GM19372 (cell line): Measurements from ENCODE around the gene NIN.
"Not testable (repeated sequence)": the region's sequence is repeated elsewhere in the genome, so short reads cannot be mapped to it uniquely, and the experiment has no call there.

ENCODE experiments used
- ATAC-seq: cut with Tn5 transposase; IDR thresholded peaks from one replicate; pipeline ENCODE4 v1.9.1; 2021; ENCODE audit warnings: mild to moderate bottlenecking, low read depth, moderate library complexity; ENCODE audit not compliant: unreplicated experiment

NIN gene

DNA sequence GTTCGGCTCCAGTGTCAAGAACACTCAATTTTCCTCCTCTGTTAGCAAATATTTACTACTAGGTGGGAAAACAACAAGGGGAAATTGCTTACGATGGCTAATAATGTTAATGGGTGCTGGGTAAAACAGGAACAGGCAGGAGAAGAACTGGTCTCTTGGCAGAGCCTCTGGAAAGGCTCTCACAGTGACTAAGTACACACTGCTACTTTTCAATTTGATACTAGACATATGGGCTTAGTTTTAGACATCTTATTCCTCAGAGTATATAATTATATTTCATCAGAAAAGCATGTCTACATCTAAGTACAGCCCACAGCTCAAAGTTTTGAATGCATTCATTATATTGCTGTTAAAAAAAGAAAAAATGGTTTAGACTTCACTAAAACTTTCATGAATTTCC lies 97.5 kb downstream of the NIN start:
- no peak for ATAC-seq

DNA sequence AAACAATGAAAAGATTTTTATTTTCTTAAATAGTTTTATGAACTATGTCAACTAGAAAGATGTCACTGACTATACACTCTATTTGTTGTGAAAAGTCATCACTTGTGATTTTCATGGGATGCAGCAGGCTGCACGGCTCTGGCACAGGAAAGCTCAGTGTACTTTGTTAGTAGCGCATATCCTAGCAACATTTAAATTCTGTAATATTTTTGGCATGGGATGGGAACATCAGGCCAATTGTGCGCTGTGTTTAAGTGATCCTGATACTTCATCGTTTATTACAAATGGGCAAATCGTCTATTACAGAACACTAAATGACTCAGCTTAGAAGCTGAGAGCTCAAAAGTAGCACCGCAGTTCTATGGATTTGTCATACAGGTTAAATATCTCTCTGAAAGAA lies 102.1 kb downstream of the NIN start:
- no peak for ATAC-seq

- no peak for ATAC-seq
Measured at GRCh38 chr14:50726372-50727107, 104.4 kb downstream of the NIN start.

- no peak for ATAC-seq
Measured at GRCh38 chr14:50725761-50726160, 105.2 kb downstream of the NIN start.

- ATAC-seq, result no peak
Measured at GRCh38 chr14:50719911-50720759, 110.8 kb downstream of the NIN start.

- no peak for ATAC-seq
Measured at GRCh38 chr14:50718949-50719348, 112.0 kb downstream of the NIN start.

DNA sequence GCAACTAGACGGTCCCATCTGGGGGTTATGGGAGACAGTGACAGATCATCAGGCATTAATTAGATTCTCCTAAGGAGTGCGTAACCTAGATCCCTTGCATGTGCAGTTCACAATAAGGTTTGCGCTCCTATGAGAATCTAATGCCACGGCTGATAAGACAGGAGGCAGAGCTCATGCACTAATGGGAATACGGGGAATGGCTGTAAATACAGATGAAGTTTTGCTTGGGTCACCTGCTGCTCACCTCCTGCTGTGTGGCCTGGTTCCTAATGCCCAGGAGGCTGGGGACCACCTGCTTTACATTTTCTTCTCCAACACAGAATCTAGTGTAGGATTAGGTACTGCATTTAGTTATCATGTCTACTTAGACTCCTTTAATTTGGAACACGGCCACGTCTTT lies 113.2 kb downstream of the NIN start:
- no peak for ATAC-seq

- ATAC-seq, result no peak
Measured at GRCh38 chr14:50714450-50715073, 116.4 kb downstream of the NIN start.

- no peak for ATAC-seq
Measured at GRCh38 chr14:50711043-50711442, 119.9 kb downstream of the NIN start.

DNA sequence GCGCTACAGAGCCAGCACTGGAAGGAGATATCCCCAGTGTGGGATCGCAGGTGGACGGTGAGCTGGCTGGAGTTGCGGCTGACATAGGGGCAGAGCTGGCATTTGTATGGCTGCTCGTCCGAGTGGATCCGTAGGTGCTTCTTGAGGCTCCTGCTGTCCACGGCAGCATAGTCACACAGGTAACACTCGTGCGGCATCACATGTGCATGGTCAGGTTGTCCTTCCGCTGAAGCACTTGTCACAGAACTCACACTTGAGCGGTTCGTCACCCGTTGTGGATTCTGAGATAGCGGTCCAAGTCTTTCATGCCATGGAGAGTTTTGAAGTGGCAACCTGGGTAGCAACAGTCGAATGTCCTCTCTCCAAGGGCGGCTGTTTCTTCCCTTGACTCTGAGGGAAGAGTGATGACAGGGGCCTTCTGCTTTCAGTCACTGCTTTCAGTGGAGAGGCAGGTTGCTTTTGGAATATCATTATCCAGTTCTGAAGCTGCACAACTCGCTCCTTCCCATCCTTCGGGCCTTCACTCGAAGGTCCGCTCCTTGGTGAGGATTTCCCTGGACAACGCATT lies 125.9 kb downstream of the NIN start:
- no peak for ATAC-seq

DNA sequence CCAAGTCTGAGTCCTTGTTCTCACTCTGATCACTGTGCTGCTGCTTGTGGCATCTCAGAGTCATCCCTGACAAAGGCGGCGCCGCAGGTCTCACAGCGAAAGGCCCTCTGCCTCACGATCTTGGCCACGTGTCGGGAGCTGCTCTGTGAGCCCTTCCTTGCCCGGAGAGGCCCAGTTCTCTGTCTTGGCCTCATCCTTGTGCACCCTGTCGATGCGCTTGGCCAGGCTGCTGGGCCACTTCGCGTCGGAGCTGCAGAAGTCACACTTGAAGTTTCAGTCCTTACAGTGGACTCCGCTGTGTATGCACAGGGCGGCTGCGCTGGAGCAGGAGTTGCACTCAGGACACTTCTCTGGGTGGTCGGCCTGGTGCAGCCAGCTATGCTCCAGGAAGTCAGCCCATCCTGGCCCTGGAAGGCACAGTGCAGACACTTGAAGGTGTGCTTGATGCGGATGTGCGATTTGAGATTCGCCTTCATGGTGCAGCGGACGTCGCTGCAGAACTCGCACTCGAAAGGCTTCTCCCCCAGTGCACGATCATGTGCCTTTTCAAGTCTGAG lies 126.4 kb downstream of the NIN start:
- no peak for ATAC-seq

- ATAC-seq, result no peak
Measured at GRCh38 chr14:50697659-50698290, 133.2 kb downstream of the NIN start.

DNA sequence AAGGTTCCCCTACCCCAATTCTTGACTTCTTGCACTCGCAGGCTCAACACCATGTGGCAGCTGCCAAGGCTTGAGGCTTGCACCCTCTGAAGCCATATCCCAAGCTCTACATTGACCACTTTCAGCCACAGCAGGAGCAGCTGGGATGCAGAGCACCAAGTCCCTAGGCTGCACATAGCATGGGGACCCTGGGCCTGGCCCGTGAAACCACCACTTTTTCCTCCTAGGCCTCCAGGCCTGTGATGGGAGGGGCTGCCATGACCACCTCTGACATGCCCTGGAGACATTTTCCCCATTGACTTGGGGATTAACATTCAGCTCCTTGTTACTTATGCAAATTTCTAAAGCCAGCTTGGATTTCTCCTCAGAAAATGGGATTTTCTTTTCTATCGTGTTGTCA lies 136.7 kb downstream of the NIN start:
- ATAC-seq, result not testable (repeated sequence)

- ATAC-seq, result no peak
Measured at GRCh38 chr14:50688875-50689274, 142.1 kb downstream of the NIN start.

- ATAC-seq, result no peak
Measured at GRCh38 chr14:50679674-50680073, 151.3 kb downstream of the NIN start.

GRCh38 chr14:50678163-50678562 lies 152.8 kb downstream of the NIN start:
- no peak for ATAC-seq

- no peak for ATAC-seq
Measured at GRCh38 chr14:50677527-50678063, 153.4 kb downstream of the NIN start.

GRCh38 chr14:50676814-50677516 lies 154.0 kb downstream of the NIN start:
- no peak for ATAC-seq

DNA sequence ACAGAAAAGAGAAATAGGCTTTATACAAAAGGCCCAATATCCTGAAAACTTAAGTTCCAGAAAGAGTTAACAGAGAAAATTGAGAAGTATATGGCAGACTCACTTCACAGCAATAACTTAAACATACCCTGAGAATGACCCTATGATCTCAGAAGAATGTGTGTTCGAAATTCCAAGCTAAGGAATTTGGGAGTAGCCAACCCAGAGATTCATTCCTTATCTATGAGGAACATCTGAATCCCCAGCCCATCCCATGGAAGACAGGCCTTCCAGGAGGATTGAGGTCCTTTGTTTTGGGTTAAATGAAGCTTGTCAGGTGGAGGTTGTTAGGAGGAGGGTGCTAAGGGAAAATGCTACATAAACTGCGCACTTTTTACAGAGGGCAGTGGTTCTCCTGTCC lies 155.4 kb downstream of the NIN start:
- ATAC-seq, result no peak
